Psoas muscle (tissue), 8 donors: ENCODE results near the gene TMEM31. TPM values are rescaled to one million over a fixed set of nuclear protein-coding genes. Genes with fewer than 3 reads are reported as not detected.
"Not testable (repeated sequence)": the region's sequence is repeated elsewhere in the genome, so short reads cannot be mapped to it uniquely, and the experiment has no call there.

Experiments
- ATAC-seq, 4 donors: fragments of 200-7000 bp; cut with Tn5 transposase; one replicate each; pipeline ENCODE4 v1.9.1; 2020; ENCODE audit warnings: moderate library complexity in 3 of 4, mild to moderate bottlenecking in 2 of 4
- DNase-seq, 2 donors: peaks; one replicate each; pipeline ENCODE4 v3.0.0-alpha.2; 2020
- H3K27ac ChIP-seq: fragments of 200-600 bp; one replicate; pipeline ENCODE4 v1.8.0; 2022
- H3K27me3 ChIP-seq, 3 donors: fragments of 200-600 bp in 1 of 3; one replicate each; pipeline versions ENCODE4 v1.6.1 to v1.8.0; 2013 to 2022; ENCODE audit warnings: low read length in 2 of 3, mild to moderate bottlenecking in 2 of 3, moderate library complexity in 1 of 3; ENCODE audit not compliant: insufficient read depth in 3 of 3
- H3K36me3 ChIP-seq, 2 donors: fragments of 200-600 bp in 1 of 2; one replicate each; pipeline versions ENCODE4 v1.6.1 to v1.8.0; 2013 to 2022; ENCODE audit warnings: low read depth in 1 of 2, mild to moderate bottlenecking in 1 of 2, moderate library complexity in 1 of 2; ENCODE audit not compliant: insufficient read depth in 1 of 2
- H3K4me1 ChIP-seq: fragments of 200-600 bp; one replicate; pipeline ENCODE4 v1.8.0; 2022
- H3K4me3 ChIP-seq: fragments of 200-600 bp; one replicate; pipeline ENCODE4 v1.8.0; 2022; ENCODE audit warnings: mild to moderate bottlenecking
- H3K9me3 ChIP-seq: fragments of 200-600 bp; one replicate; pipeline ENCODE4 v1.8.0; 2022
- CTCF ChIP-seq: fragments of 200-600 bp; IDR thresholded peaks from one replicate; pipeline ENCODE4 v1.8.0; 2022; ENCODE audit warnings: antibody characterized with exemption
- whole genome bisulfite sequencing, 3 donors: extraction: QIAGEN DNeasy Blood & Tissue Kit; methylation state at CpG; one replicate each; pipeline versions ENCODE4 v1.1.6 to v1.1.7; 2013; 5-methylcytosine and 5-hydroxymethylcytosine counted together
- intact Hi-C, 2 donors: fragments of 100-400 bp; cut with DNase I; formaldehyde crosslinking; loops; one replicate each; pipeline versions ENCODE4 v1.11.0 to v1.14.2; 2022
- polyA plus RNA-seq, 3 donors: library from polyadenylated mRNA; stranded (reverse); fragments of 200-250 nt; gene quantifications; one replicate each; pipeline ENCODE4 v1.2.3, GENCODE V29; 2013
- total RNA-seq, 4 donors: library from RNA; stranded (reverse); fragmentation: NEBNext Ultra II Directional in 2 of 4; extraction: Animal tissue kit (Norgen Biotek cat#: 25700) in 2 of 4; gene quantifications; one replicate each; pipeline versions ENCODE4 v1.2.1 to v1.2.4, GENCODE V29; 2021 to 2023
- donor health status: healthy with polysubstance abuse.
- donor health status: DM: no; HTN: no; CAD: no; lungs with moderate emphysema.
- donor health status: Bipolar disorder and iron deficiency.
- donor health status: healthy.
- donor health status: DM: yes; HTN: yes; CAD: no.
- donor health status: DM: no; HTN: no; CAD: no.
- donor health status: DM: no; HTN: no; CAD: no.
- donor health status: DM: yes; HTN: yes; CAD: no.

Gene TMEM31
- total and polyA plus RNA-seq, 7 donors: 0.09 TPM; not detected in 6

- DNase-seq (no peak), ATAC-seq (no peak)
- Histone ChIP-seq H3K4me1 (no peaks in the 10 kb centered on the region), H3K9me3 (peaks cover 7% of the 10 kb centered on the region), H3K27me3 (no peaks in the 10 kb centered on the region), H3K27ac (no peak overlapping the region), H3K36me3 (no peaks in the 10 kb centered on the region), H3K4me3 (no peak overlapping the region)
- TF ChIP-seq CTCF: no peak
- 59 to 85% (median 83%) methylated on average over 4 of the region's 4 CpGs for WGBS, 3 donors
- intact Hi-C loops: no loop called here
Observed at GRCh38 chrX:103754401-103754800, 43.7 kb downstream of the TMEM31 start.

- no peak for ATAC-seq
- intact Hi-C loops: no loop called here
- no peak for TF ChIP-seq CTCF
Observed at GRCh38 chrX:103756736-103757135, 46.0 kb downstream of the TMEM31 start.

GRCh38 chrX:103758555-103758954 is 47.8 kb downstream of the TMEM31 start:
- intact Hi-C loops: no loop called here

More at GRCh38 chrX:103756736-103757135, 46.0 kb downstream of the TMEM31 start:
- H3K4me3 ChIP-seq: no peak overlapping the region
- peaks cover 7% of the 10 kb centered on the region for H3K9me3 ChIP-seq
- H3K4me1 ChIP-seq: no peaks in the 10 kb centered on the region
- H3K27me3 ChIP-seq: no peaks in the 10 kb centered on the region
- DNase-seq: no peak
- 30 to 55% (median 51%) methylated on average over 3 of the region's 3 CpGs for WGBS, 3 donors
- H3K27ac ChIP-seq: no peak overlapping the region
- no peaks in the 10 kb centered on the region for H3K36me3 ChIP-seq

GRCh38 chrX:103763541-103763940 is 52.8 kb downstream of the TMEM31 start:
- 75 to 91% (median 86%) methylated on average over 5 of the region's 5 CpGs for WGBS, 3 donors
- H3K9me3 ChIP-seq, ATAC-seq, H3K27me3 ChIP-seq, intact Hi-C loops, H3K4me3 ChIP-seq, DNase-seq, H3K27ac ChIP-seq, H3K4me1 ChIP-seq, H3K36me3 ChIP-seq: not testable (repeated sequence)

More at GRCh38 chrX:103758555-103758954, 47.8 kb downstream of the TMEM31 start:
- Histone ChIP-seq H3K27me3 (no peaks in the 10 kb centered on the region), H3K4me1 (no peaks in the 10 kb centered on the region), H3K36me3 (no peaks in the 10 kb centered on the region), H3K4me3 (no peak overlapping the region), H3K27ac (no peak overlapping the region), H3K9me3 (peaks cover 7% of the 10 kb centered on the region)
- ATAC-seq: no peak
- 96 to 100% (median 100%) methylated on average over 1 of the region's 1 CpG for WGBS, 3 donors
- DNase-seq: no peak
- no peak for TF ChIP-seq CTCF

Other genes starting within 250 kb of the TMEM31 start
- under 1 TPM in 1 of 4 donors, not detected in 3; 0.14 TPM for gene RAB40A, start 191.4 kb upstream of the TMEM31 start, total RNA-seq
- gene RAB40A, start 191.4 kb upstream of the TMEM31 start, polyA plus RNA-seq: under 1 TPM in 1 of 3 donors, not detected in 2; 0.06 TPM
- 10 to 100 TPM; 32.1 to 50.0 (median 36.3) TPM for gene TCEAL4, start 125.4 kb upstream of the TMEM31 start, total RNA-seq
- gene TCEAL4, start 125.4 kb upstream of the TMEM31 start, polyA plus RNA-seq: 10 to 100 TPM; 28.6 to 66.6 (median 54.9) TPM
- 10 to 100 TPM in 1 of 4 donors, 1 to 10 TPM in 3; 6.6 to 10.0 (median 7.6) TPM for gene TCEAL3, start 102.9 kb upstream of the TMEM31 start, total RNA-seq
- gene TCEAL3, start 102.9 kb upstream of the TMEM31 start, polyA plus RNA-seq: 10 to 100 TPM in 1 of 3 donors, 1 to 10 TPM in 2; 6.7 to 13.2 (median 6.8) TPM
- 10 to 100 TPM; 25.9 to 54.8 (median 30.4) TPM for gene TCEAL1, start 81.9 kb upstream of the TMEM31 start, total RNA-seq
- gene TCEAL1, start 81.9 kb upstream of the TMEM31 start, polyA plus RNA-seq: 10 to 100 TPM; 18.7 to 42.1 (median 32.8) TPM
- 100 to 1,000 TPM; 182 to 273 (median 218) TPM for gene MORF4L2, start 24.2 kb upstream of the TMEM31 start, total RNA-seq
- gene MORF4L2, start 24.2 kb upstream of the TMEM31 start, polyA plus RNA-seq: 100 to 1,000 TPM; 342 to 524 (median 422) TPM
- 1 to 10 TPM in 1 of 4 donors, under 1 TPM in 2, not detected in 1; 0.39 to 1.7 (median 0.95) TPM for gene PLP1, start 65.9 kb downstream of the TMEM31 start, total RNA-seq
- 1 to 10 TPM in 1 of 3 donors, under 1 TPM in 2; 0.69 to 1.2 (median 0.70) TPM for gene PLP1, start 65.9 kb downstream of the TMEM31 start, polyA plus RNA-seq
- gene RAB9B, start 121.3 kb downstream of the TMEM31 start, total RNA-seq: 10 to 100 TPM in 1 of 4 donors, 1 to 10 TPM in 3; 1.9 to 15.2 (median 5.3) TPM
- 1 to 10 TPM in 2 of 3 donors, under 1 TPM in 1; 0.47 to 4.2 (median 1.7) TPM for gene RAB9B, start 121.3 kb downstream of the TMEM31 start, polyA plus RNA-seq